Measurements from ENCODE around the gene FUOM.
A peak's percentile ranks its signal among the peaks of the same experiment; 100 is the strongest.
"Not testable (repeated sequence)": the region's sequence is repeated elsewhere in the genome, so short reads cannot be mapped to it uniquely, and the experiment has no call there.

Gene FUOM

GRCh38 chr10:133388236-133388972 is 30.6 kb upstream of the FUOM start:
- DNase-seq (ENCODE audit: low spot score), result no peak

GRCh38 chr10:133386951-133387350 is 29.1 kb upstream of the FUOM start:
- DNase-seq (ENCODE audit: low spot score), result not testable (repeated sequence)

GRCh38 chr10:133385214-133385613 is 27.4 kb upstream of the FUOM start:
- DNase-seq (ENCODE audit: low spot score), result no peak

GRCh38 chr10:133384071-133384470 is 26.3 kb upstream of the FUOM start:
- no peak for DNase-seq (ENCODE audit: low spot score)

GRCh38 chr10:133383551-133383950 is 25.7 kb upstream of the FUOM start:
- no peak for DNase-seq (ENCODE audit: low spot score)

GRCh38 chr10:133381036-133381435 is 23.2 kb upstream of the FUOM start:
- DNase-seq (ENCODE audit: low spot score), result no peak

GRCh38 chr10:133379801-133380666 is 22.2 kb upstream of the FUOM start:
- DNase-seq (ENCODE audit: low spot score), result no peak

GRCh38 chr10:133379152-133379800 is 21.5 kb upstream of the FUOM start, which contains the start of gene PAOX:
PAOX (plus strand) TSS chr10:133379262; CDS start chr10:133379317, 55 bp downstream.
- no peak for DNase-seq (ENCODE audit: low spot score)

GRCh38 chr10:133378251-133379096 is 20.7 kb upstream of the FUOM start:
- DNase-seq (ENCODE audit: low spot score), result no peak

- no peak for DNase-seq (ENCODE audit: low spot score)
Measured at GRCh38 chr10:133377818-133378250, 20.0 kb upstream of the FUOM start.

- DNase-seq (ENCODE audit: low spot score), result no peak
Measured at GRCh38 chr10:133377025-133377817, 19.4 kb upstream of the FUOM start.

GRCh38 chr10:133376183-133376582 is 18.4 kb upstream of the FUOM start:
- not testable (repeated sequence) for DNase-seq (ENCODE audit: low spot score)

GRCh38 chr10:133375357-133376115 is 17.7 kb upstream of the FUOM start:
- no peak for DNase-seq (ENCODE audit: low spot score)

GRCh38 chr10:133373174-133374090 is 15.6 kb upstream of the FUOM start, which contains the start of gene ECHS1:
ECHS1 (minus strand) TSS chr10:133373354; CDS start chr10:133373333, 21 bp downstream.
- peak; percentile 89 for DNase-seq (ENCODE audit: low spot score)

- no peak for DNase-seq (ENCODE audit: low spot score)
Measured at GRCh38 chr10:133372507-133372906, 14.7 kb upstream of the FUOM start.

GRCh38 chr10:133370030-133370786 is 12.4 kb upstream of the FUOM start:
- DNase-seq (ENCODE audit: low spot score), result no peak

GRCh38 chr10:133368153-133368552 is 10.3 kb upstream of the FUOM start:
- DNase-seq (ENCODE audit: low spot score), result no peak

GRCh38 chr10:133367461-133367860 is 9.6 kb upstream of the FUOM start:
- not testable (repeated sequence) for DNase-seq (ENCODE audit: low spot score)
